Liver (tissue), 9 donors: ENCODE data around the gene RAPGEF4. TPM values are rescaled to one million over a fixed set of nuclear protein-coding genes. Genes with fewer than 3 reads are reported as not detected.

Source experiments
- DNase-seq: peaks from one replicate; pipeline ENCODE4 v3.0.0-alpha.2; 2017; ENCODE audit warnings: low spot score
- H3K27ac ChIP-seq, 2 donors: one replicate each; pipeline ENCODE4 v1.7.0; 2013; ENCODE audit warnings: inconsistent platforms in 2 of 2, low read length in 2 of 2, control low read depth in 1 of 2, low read depth in 1 of 2, mild to moderate bottlenecking in 1 of 2
- H3K27me3 ChIP-seq, 4 donors: one replicate each; pipeline versions ENCODE4 v1.6.1 to v1.7.0; 2013; ENCODE audit warnings: low read length in 3 of 4, inconsistent platforms in 1 of 4, mild to moderate bottlenecking in 1 of 4, moderate library complexity in 1 of 4; ENCODE audit not compliant: control insufficient read depth in 4 of 4, insufficient read depth in 4 of 4
- H3K36me3 ChIP-seq, 4 donors: one replicate each; pipeline versions ENCODE4 v1.6.1 to v1.7.0; 2013; ENCODE audit warnings: low read length in 3 of 4, mild to moderate bottlenecking in 3 of 4, low read depth in 1 of 4, moderate library complexity in 1 of 4; ENCODE audit not compliant: control insufficient read depth in 4 of 4, insufficient read depth in 3 of 4
- H3K4me1 ChIP-seq, 4 donors: one replicate each; pipeline versions ENCODE4 v1.6.1 to v1.7.0; 2013; ENCODE audit warnings: low read length in 3 of 4, mild to moderate bottlenecking in 3 of 4, moderate library complexity in 1 of 4; ENCODE audit not compliant: control insufficient read depth in 4 of 4, insufficient read depth in 4 of 4
- H3K4me3 ChIP-seq, 3 donors: one replicate each; pipeline versions ENCODE4 v1.6.1 to v1.7.0; 2013; ENCODE audit warnings: low read length in 3 of 3, control low read depth in 1 of 3, low read depth in 1 of 3, mild to moderate bottlenecking in 1 of 3
- H3K9ac ChIP-seq, 2 donors: one replicate each; pipeline ENCODE4 v1.7.0; 2013; ENCODE audit warnings: low read length in 2 of 2, mild to moderate bottlenecking in 2 of 2, moderate library complexity in 2 of 2, control low read depth in 1 of 2, low read depth in 1 of 2
- H3K9me3 ChIP-seq, 4 donors: one replicate each; pipeline versions ENCODE4 v1.6.1 to v1.7.0; 2013; ENCODE audit warnings: low read length in 3 of 4; ENCODE audit not compliant: control insufficient read depth in 4 of 4
- ATF3 ChIP-seq: IDR thresholded peaks from 2 replicates; pipeline ENCODE4 v1.6.1; 2016; ENCODE audit warnings: antibody characterized with exemption
- CTCF ChIP-seq: fragments of 150-350 bp; IDR thresholded peaks from 2 replicates; pipeline ENCODE4 v1.5.1; 2017; ENCODE audit warnings: improper control_type of control experiment, low read depth, low read length; ENCODE audit not compliant: missing input control
- EGR1 ChIP-seq, 2 donors: IDR thresholded peaks; 2 replicates each; pipeline ENCODE4 v1.6.1; 2016 to 2018; ENCODE audit warnings: antibody characterized with exemption in 2 of 2, low read depth in 2 of 2
- FOXA1 ChIP-seq: IDR thresholded peaks from 2 replicates; pipeline ENCODE4 v1.6.1; 2016; ENCODE audit warnings: antibody characterized with exemption
- FOXA2 ChIP-seq: IDR thresholded peaks from 2 replicates; pipeline ENCODE4 v1.6.1; 2016; ENCODE audit warnings: antibody characterized with exemption
- GABPA ChIP-seq, 2 donors: IDR thresholded peaks in 1 of 2; conservative IDR thresholded peaks in 1 of 2; 2 replicates each; pipeline ENCODE4 v1.6.1; 2016; ENCODE audit warnings: antibody characterized with exemption in 2 of 2, mild to moderate bottlenecking in 1 of 2, moderate library complexity in 1 of 2
- HNF4A ChIP-seq, 2 donors: conservative IDR thresholded peaks; 2 replicates each; pipeline ENCODE4 v1.6.1; 2016; ENCODE audit warnings: antibody characterized with exemption in 2 of 2, mild to moderate bottlenecking in 2 of 2
- HNF4G ChIP-seq: IDR thresholded peaks from 2 replicates; pipeline ENCODE4 v1.6.1; 2016; ENCODE audit warnings: antibody characterized with exemption
- JUND ChIP-seq, 2 donors: IDR thresholded peaks; 2 replicates each; pipeline ENCODE4 v1.6.1; 2016; ENCODE audit warnings: antibody characterized with exemption in 2 of 2
- MAX ChIP-seq: IDR thresholded peaks from 2 replicates; pipeline ENCODE4 v1.6.1; 2016; ENCODE audit warnings: antibody characterized with exemption
- NR2F2 ChIP-seq: IDR thresholded peaks from 2 replicates; pipeline ENCODE4 v1.6.1; 2016; ENCODE audit warnings: antibody characterized with exemption
- RAD21 ChIP-seq, 2 donors: IDR thresholded peaks; 2 replicates each; pipeline ENCODE4 v1.6.1; 2016; ENCODE audit warnings: antibody characterized with exemption in 2 of 2, mild to moderate bottlenecking in 2 of 2
- REST ChIP-seq: IDR thresholded peaks from 2 replicates; pipeline ENCODE4 v1.6.1; 2016; ENCODE audit warnings: antibody characterized with exemption, mild to moderate bottlenecking
- RXRA ChIP-seq, 2 donors: IDR thresholded peaks; 2 replicates each; pipeline ENCODE4 v1.6.1; 2017 to 2018; ENCODE audit warnings: antibody characterized with exemption in 2 of 2, mild to moderate bottlenecking in 1 of 2
- SP1 ChIP-seq: IDR thresholded peaks from 2 replicates; pipeline ENCODE4 v1.6.1; 2018; ENCODE audit warnings: antibody characterized with exemption, mild to moderate bottlenecking
- TAF1 ChIP-seq: conservative IDR thresholded peaks from 2 replicates; pipeline ENCODE4 v1.6.1; 2016; ENCODE audit warnings: antibody characterized with exemption, mild to moderate bottlenecking
- YY1 ChIP-seq: IDR thresholded peaks from 2 replicates; pipeline ENCODE4 v1.6.1; 2016; ENCODE audit warnings: antibody characterized with exemption, mild to moderate bottlenecking
- ZBTB33 ChIP-seq: IDR thresholded peaks from 2 replicates; pipeline ENCODE4 v1.6.1; 2016; ENCODE audit warnings: antibody characterized with exemption
- WGBS: extraction: QIAGEN DNeasy Blood & Tissue Kit; methylation state at CpG from one replicate; pipeline ENCODE4 v1.1.7; 2013; 5-methylcytosine and 5-hydroxymethylcytosine counted together
- polyA plus RNA-seq, 2 donors: library from polyadenylated mRNA; stranded (reverse) in 1 of 2; unstranded in 1 of 2; fragments of 200-250 nt in 1 of 2; fragments of >200 nt in 1 of 2; fragmentation: Nextera tagmentation in 1 of 2; extraction: Ambion mirVana in 1 of 2; gene quantifications; one replicate each; pipeline versions ENCODE4 v1.2.1 to v1.2.3, GENCODE V29; 2013 to 2015
- total RNA-seq, 2 donors: library from RNA; depleted of rRNA; stranded (reverse); fragments of >200 nt; gene quantifications; one replicate each; pipeline ENCODE4 v1.2.3, GENCODE V29; 2014
- donor health status: healthy.
- donor health status: healthy.
- donor health status: healthy.
- donor health status: healthy.
- donor health status: healthy.

RAPGEF4 gene
- total and polyA plus RNA-seq, 4 donors: 1.5 to 18.2 (median 8.3) TPM

- no peaks in the 10 kb centered on the region for H3K27me3 ChIP-seq
- H3K9ac ChIP-seq: peak overlapping the region; percentile 84 to 90
- H3K4me1 ChIP-seq: peaks cover 0 to 11% (median 4%) of the 10 kb centered on the region in 4 donors
- TF ChIP-seq JUND (IDR thresholded peaks at IDR 0.05) (peak in 1 of 2 donors; percentile 66), TAF1 (no peak), ZBTB33 (peak; percentile 36), FOXA2 (peak; percentile 79), MAX (peak; percentile 58), YY1 (peak; percentile 95), GABPA (IDR thresholded peaks at IDR 0.05 in 1 of 2, conservative IDR thresholded peaks at IDR 0.05 in 1 of 2) (no peak), RAD21 (IDR thresholded peaks at IDR 0.05) (peak; percentile 33 to 57), REST (peak; percentile 77), FOXA1 (peak; percentile 64), SP1 (peak; percentile 55), CTCF (no peak), EGR1 (IDR thresholded peaks at IDR 0.05; ENCODE audit: low read depth in 2 of 2) (peak; percentile 89 to 92), ATF3 (no peak), HNF4A (conservative IDR thresholded peaks at IDR 0.05) (peak; percentile 74 to 82), HNF4G (peak; percentile 33), NR2F2 (no peak), RXRA (IDR thresholded peaks at IDR 0.05) (peak; percentile 54 to 60)
- no peak for DNase-seq
- H3K36me3 ChIP-seq: peaks cover 0 to 3% (median 0%) of the 10 kb centered on the region in 4 donors
- 23% methylated on average over 5 of the region's 5 CpGs for WGBS
- peak overlapping the region; percentile 87 to 88 for H3K27ac ChIP-seq
- no peaks in the 10 kb centered on the region for H3K9me3 ChIP-seq
- H3K4me3 ChIP-seq: peak overlapping the region in 1 of 3 donors; percentile 72
Measured at GRCh38 chr2:173077506-173078177, 342.0 kb downstream of the RAPGEF4 start.
